SK-N-SH (cell line): ENCODE data around the gene LYRM7. TPM values are rescaled to one million over a fixed set of nuclear protein-coding genes. Genes with fewer than 3 reads are reported as not detected.

Experiments
- CTCF ChIA-PET: fragments of 300-600, 350-600 bp; formaldehyde crosslinking; extraction: SDS; loops from one replicate; lab custom pipeline; 2021; lab: Yijun Ruan, JAX
- POLR2A ChIA-PET: fragments of 350-600 bp; sonication (Branson Sonifier 250); formaldehyde crosslinking; extraction: SDS; loops from one replicate; lab custom pipeline; 2020; ENCODE audit warnings: antibody characterized with exemption, inconsistent platforms; lab: Yijun Ruan, JAX
- DNase-seq: peaks from one replicate; pipeline ENCODE4 v3.0.0; 2012
- H2AFZ ChIP-seq: fragments of 200-600 bp; sonication (generic); 2 replicates; pipeline ENCODE4 v1.8.1; 2016; ENCODE audit warnings: antibody characterized with exemption, mild to moderate bottlenecking, low read depth
- H3F3A ChIP-seq: fragments of 200-600 bp; sonication (generic); replicated peaks from 2 replicates; pipeline ENCODE3; 2016; ENCODE audit warnings: antibody characterized with exemption, mild to moderate bottlenecking; ENCODE audit not compliant: insufficient read depth
- H3K27ac ChIP-seq, 2 experiments: fragments of 200-500 bp in 1 of 2; fragments of 200-600 bp in 1 of 2; sonication (Bioruptor generic) in 1 of 2; sonication (generic), shearing (Covaris generic) in 1 of 2; 2 replicates each; pipeline versions ENCODE4 v1.5.1 to v1.6.1; 2014 to 2016; ENCODE audit warnings: low read depth in 2 of 2, inconsistent platforms in 1 of 2, low read length in 1 of 2, mild to moderate bottlenecking in 1 of 2, mixed read lengths in 1 of 2
- H3K27me3 ChIP-seq: fragments of 200-600 bp; sonication (generic), shearing (Covaris generic); 2 replicates; pipeline ENCODE4 v1.6.1; 2016; ENCODE audit warnings: mixed run types; ENCODE audit not compliant: insufficient read depth
- H3K36me3 ChIP-seq, 2 experiments: fragments of 200-500 bp in 1 of 2; fragments of 200-600 bp in 1 of 2; sonication (Bioruptor generic) in 1 of 2; sonication (generic) in 1 of 2; replicated peaks in 1 of 2; 2 replicates each; pipeline versions ENCODE3 to v1.5.1; 2014 to 2016; ENCODE audit warnings: low read length in 1 of 2, mild to moderate bottlenecking in 1 of 2; ENCODE audit not compliant: insufficient read depth in 2 of 2, control insufficient read depth in 1 of 2
- H3K4me1 ChIP-seq, 2 experiments: fragments of 200-500 bp in 1 of 2; fragments of 200-600 bp in 1 of 2; sonication (Bioruptor generic) in 1 of 2; sonication (generic), shearing (Covaris generic) in 1 of 2; 2 replicates each; pipeline versions ENCODE4 v1.5.1 to v1.6.1; 2014 to 2016; ENCODE audit warnings: low read depth in 1 of 2, low read length in 1 of 2, mixed run types in 1 of 2; ENCODE audit not compliant: insufficient read depth in 2 of 2, control insufficient read depth in 1 of 2
- H3K4me2 ChIP-seq: fragments of 200-600 bp; sonication (generic), shearing (Covaris generic); 2 replicates; pipeline ENCODE4 v1.6.1; 2017; ENCODE audit warnings: mixed run types
- H3K4me3 ChIP-seq, 2 experiments: fragments of 200-500 bp in 1 of 2; fragments of 200-600 bp in 1 of 2; sonication (Bioruptor generic) in 1 of 2; sonication (generic), shearing (Covaris generic) in 1 of 2; 2 replicates each; pipeline versions ENCODE4 v1.5.1 to v1.8.1; 2014 to 2016; ENCODE audit warnings: low read depth in 2 of 2, inconsistent platforms in 1 of 2, low read length in 1 of 2, mild to moderate bottlenecking in 1 of 2, mixed read lengths in 1 of 2, moderate library complexity in 1 of 2
- H3K79me2 ChIP-seq: fragments of 200-600 bp; sonication (generic); 2 replicates; pipeline ENCODE4 v1.8.1; 2017; ENCODE audit warnings: mild to moderate bottlenecking; ENCODE audit not compliant: insufficient read depth
- H3K9ac ChIP-seq: fragments of 200-600 bp; sonication (generic); 2 replicates; pipeline ENCODE4 v1.6.1; 2017; ENCODE audit warnings: mixed run types
- H3K9me2 ChIP-seq: fragments of 200-600 bp; sonication (generic); 2 replicates; pipeline ENCODE4 v1.6.1; 2017; ENCODE audit warnings: mixed run types
- H3K9me3 ChIP-seq: fragments of 200-600 bp; sonication (generic); 2 replicates; pipeline ENCODE4 v1.6.1; 2017; ENCODE audit warnings: mixed run types, mild to moderate bottlenecking, moderate library complexity
- H4K20me1 ChIP-seq: fragments of 200-600 bp; sonication (generic); 2 replicates; pipeline ENCODE4 v1.6.1; 2017; ENCODE audit warnings: mild to moderate bottlenecking, mixed run types; ENCODE audit not compliant: insufficient read depth
- EP300 ChIP-seq, 2 experiments: IDR thresholded peaks; 2 replicates each; pipeline versions ENCODE4 v1.4.0 to v1.6.1; 2012; ENCODE audit warnings: borderline replicate concordance in 1 of 2, low read depth in 1 of 2, low read length in 1 of 2
- PBX3 ChIP-seq: IDR thresholded peaks from 2 replicates; pipeline ENCODE4; 2012
- RCOR1 ChIP-seq: fragments of 150-350 bp; IDR thresholded peaks from 2 replicates; pipeline ENCODE4 v1.6.1; 2017; ENCODE audit warnings: antibody characterized with exemption, low read length
- REST ChIP-seq: IDR thresholded peaks from 2 replicates; pipeline ENCODE4 v1.6.1; 2012; ENCODE audit warnings: mild to moderate bottlenecking, low read depth, low read length, moderate library complexity
- RXRA ChIP-seq: IDR thresholded peaks from 2 replicates; pipeline ENCODE4 v1.4.0; 2012; ENCODE audit warnings: low read depth, mild to moderate bottlenecking, borderline replicate concordance
- USF1 ChIP-seq: IDR thresholded peaks from 2 replicates; pipeline ENCODE4 v1.4.0; 2012; ENCODE audit warnings: low read depth, borderline replicate concordance
- USF2 ChIP-seq: fragments of 150-350 bp; IDR thresholded peaks from 2 replicates; pipeline ENCODE4 v1.6.1; 2017; ENCODE audit warnings: antibody characterized with exemption, low read length, low read depth, borderline replicate concordance
- WGBS: methylation state at CpG from one replicate; pipeline ENCODE4 v1.1.6; 2017; ENCODE audit warnings: low lambda C conversion rate; 5-methylcytosine and 5-hydroxymethylcytosine counted together
- polyA plus RNA-seq, 3 experiments: library from polyadenylated mRNA; depleted of rRNA; stranded (reverse); fragments of >200 nt; gene quantifications; 2 replicates each; pipeline ENCODE4 v1.2.3, GENCODE V29; 2012

LYRM7 gene
- polyA plus RNA-seq, 1 of the 3 experiments (the other 2 are of a cell fraction): 1.4 TPM

GRCh38 chr5:131224387-131225201, 53.9 kb downstream of the LYRM7 start:
- 77% methylated on average over 6 of the region's 6 CpGs for WGBS
- H3F3A ChIP-seq: peaks cover 4% of the 10 kb centered on the region
- no peak overlapping the region for H3K4me2 ChIP-seq
- H3K9me2 ChIP-seq: no peaks in the 10 kb centered on the region
- H3K9me3 ChIP-seq: no peaks in the 10 kb centered on the region
- no peak overlapping the region for H3K27ac ChIP-seq
- ChIA-PET POLR2A (no interaction called here), CTCF (interaction anchor here (0.7 kb wide), 1 partner anchor 10 kb away, joined by 3 read pairs; no protein-coding TSS in a partner anchor)
- H2AFZ ChIP-seq: no peak overlapping the region
- H3K4me3 ChIP-seq: no peak overlapping the region
- H3K9ac ChIP-seq: no peak overlapping the region
- H3K4me1 ChIP-seq: peaks cover 0 to 9% of the 10 kb centered on the region in 2 experiments; a peak in 2 of 4 replicates
- no peaks in the 10 kb centered on the region for H3K36me3 ChIP-seq
- TF ChIP-seq USF1: no peak
- TF ChIP-seq EP300 (IDR thresholded peaks at IDR 0.05; ENCODE audit: borderline replicate concordance in 1 of 2, low read depth in 1 of 2, low read length in 1 of 2): no peak
- no peak for TF ChIP-seq PBX3
- no peak for TF ChIP-seq USF2
- no peak for TF ChIP-seq RXRA
- TF ChIP-seq REST: no peak
- TF ChIP-seq RCOR1: no peak
- no peaks in the 10 kb centered on the region for H3K27me3 ChIP-seq
- DNase-seq: no peak
- no peaks in the 10 kb centered on the region for H4K20me1 ChIP-seq
- H3K79me2 ChIP-seq: no peaks in the 10 kb centered on the region
